Right lobe of liver (tissue), 6 donors: ENCODE results near the gene PCSK4. TPM values are rescaled to one million over a fixed set of nuclear protein-coding genes. Genes with fewer than 3 reads are reported as not detected.
A peak's percentile ranks its signal among the peaks of the same experiment; 100 is the strongest.
"Not testable (repeated sequence)": the region's sequence is repeated elsewhere in the genome, so short reads cannot be mapped to it uniquely, and the experiment has no call there.

Experiments
- ATAC-seq, 4 donors: fragments of 200-7000 bp; cut with Tn5 transposase; one replicate each; pipeline ENCODE4 v1.9.1; 2020; ENCODE audit warnings: mild to moderate bottlenecking in 4 of 4, moderate library complexity in 4 of 4
- DNase-seq, 3 donors: peaks; one replicate each; pipeline ENCODE4 v3.0.0-alpha.2; 2020
- H3K27ac ChIP-seq, 3 donors: fragments of 200-600 bp; one replicate each; pipeline ENCODE4 v1.8.0; 2022
- H3K27me3 ChIP-seq, 2 donors: fragments of 200-600 bp; one replicate each; pipeline ENCODE4 v1.8.0; 2022
- H3K36me3 ChIP-seq, 4 donors: fragments of 200-600 bp; sonication (generic) in 1 of 4; one replicate each; pipeline versions ENCODE4 v1.5.1 to v1.8.0; 2017 to 2022; ENCODE audit warnings: control low read depth in 1 of 4
- H3K4me1 ChIP-seq, 4 donors: fragments of 200-600 bp; sonication (generic) in 1 of 4; one replicate each; pipeline versions ENCODE4 v1.5.1 to v1.8.0; 2017 to 2022; ENCODE audit warnings: control low read depth in 1 of 4
- H3K4me3 ChIP-seq, 3 donors: fragments of 200-600 bp; one replicate each; pipeline ENCODE4 v1.8.0; 2022
- H3K9me3 ChIP-seq, 4 donors: fragments of 200-600 bp; sonication (generic) in 1 of 4; one replicate each; pipeline versions ENCODE4 v1.5.1 to v1.8.0; 2017 to 2022; ENCODE audit warnings: control low read depth in 1 of 4
- CTCF ChIP-seq, 4 donors: fragments of 200-600 bp in 3 of 4; fragments of 450-650 bp in 1 of 4; IDR thresholded peaks; one replicate each; pipeline versions ENCODE4 v1.5.1 to v1.8.0; 2016 to 2022; ENCODE audit warnings: antibody characterized with exemption in 4 of 4, mild to moderate bottlenecking in 2 of 4
- POLR2A ChIP-seq: fragments of 450-650 bp; IDR thresholded peaks from one replicate; pipeline ENCODE4 v1.6.1; 2017; ENCODE audit warnings: antibody characterized with exemption, mild to moderate bottlenecking
- WGBS: methylation state at CpG from one replicate; pipeline ENCODE4 v1.1.6; 2018; ENCODE audit warnings: low coverage, low lambda C conversion rate; ENCODE audit not compliant: insufficient coverage; ENCODE audit errors: missing lambda C conversion rate; 5-methylcytosine and 5-hydroxymethylcytosine counted together
- intact Hi-C, 2 donors: fragments of 100-400 bp; cut with DNase I; formaldehyde crosslinking; loops; one replicate each; pipeline versions ENCODE4 v1.11.2 to v1.14.1; 2022
- total RNA-seq, 6 experiments: library from RNA; depleted of rRNA in 2 of 6; stranded (reverse); fragments of >200 nt in 2 of 6; fragmentation: NEBNext Ultra II Directional in 3 of 6; extraction: Animal tissue kit (Norgen Biotek cat#: 25700) in 3 of 6; gene quantifications; one replicate each; pipeline versions ENCODE4 v1.1.0 to v1.2.4, GENCODE V29; 2016 to 2023
- donor health status: DM: no; HTN: yes; CAD: no.
- donor health status: DM: no; HTN: no; CAD: no.
- donor health status: DM: no; HTN: no; CAD: no.
- donor health status: DM: no; HTN: yes; CAD: no.
- donor health status: DM: no; HTN: yes; CAD: no.

PCSK4 gene
- total RNA-seq, 6 experiments from 2014 or later, result 2.0 to 8.0 (median 3.6) TPM

GRCh38 chr19:1503925-1504773, 14.0 kb upstream of the PCSK4 start:
- H3K9me3 ChIP-seq, result no peaks in the 10 kb centered on the region
- H3K4me3 ChIP-seq, result no peak overlapping the region
- intact Hi-C loops, result loop anchor here in 1 of 2 donors (10.0 kb wide), 1 partner anchor 219 kb away; the partner anchor contains the start of gene EFNA2
- no peaks in the 10 kb centered on the region for H3K36me3 ChIP-seq
- WGBS, result 48% methylated on average over 12 of the region's 23 CpGs
- H3K4me1 ChIP-seq, result peaks cover 0 to 12% (median 5%) of the 10 kb centered on the region in 4 donors
- no peak for DNase-seq
- H3K27ac ChIP-seq, result no peak overlapping the region
- no peaks in the 10 kb centered on the region for H3K27me3 ChIP-seq
- no peak for ATAC-seq
- no peak for TF ChIP-seq POLR2A
- no peak for TF ChIP-seq CTCF (IDR thresholded peaks at IDR 0.05)

GRCh38 chr19:1503089-1503924, 13.2 kb upstream of the PCSK4 start:
- no peaks in the 10 kb centered on the region for H3K27me3 ChIP-seq
- ATAC-seq, result peak in 1 of 4 donors; percentile 5
- intact Hi-C loops, result loop anchor here in 1 of 2 donors (10.0 kb wide), 1 partner anchor 219 kb away; the partner anchor contains the start of gene EFNA2

GRCh38 chr19:1502433-1503088, 12.4 kb upstream of the PCSK4 start:
- no peak for DNase-seq
- intact Hi-C loops, result loop anchor here in 1 of 2 donors (10.0 kb wide), 1 partner anchor 218 kb away; the partner anchor contains the start of gene EFNA2
- Histone ChIP-seq H3K36me3 (no peaks in the 10 kb centered on the region), H3K4me3 (no peak overlapping the region), H3K27ac (no peak overlapping the region), H3K27me3 (no peaks in the 10 kb centered on the region), H3K9me3 (no peaks in the 10 kb centered on the region), H3K4me1 (peaks cover 0 to 16% (median 8%) of the 10 kb centered on the region in 4 donors)
- WGBS, result 70% methylated on average over 14 of the region's 14 CpGs
- ATAC-seq, result no peak
- TF ChIP-seq CTCF (IDR thresholded peaks at IDR 0.05) (no peak), POLR2A (no peak)

More at GRCh38 chr19:1503089-1503924, 13.2 kb upstream of the PCSK4 start:
- Histone ChIP-seq H3K27ac (no peak overlapping the region), H3K36me3 (no peaks in the 10 kb centered on the region), H3K9me3 (no peaks in the 10 kb centered on the region), H3K4me3 (no peak overlapping the region), H3K4me1 (peaks cover 0 to 12% (median 5%) of the 10 kb centered on the region in 4 donors)
- DNase-seq, result no peak
- TF ChIP-seq CTCF (IDR thresholded peaks at IDR 0.05) (peak; percentile 56 to 78 (median 70)), POLR2A (no peak)
- 43% methylated on average over 15 of the region's 49 CpGs for WGBS

GRCh38 chr19:1501200-1501595, 11.0 kb upstream of the PCSK4 start:
- Histone ChIP-seq H3K27ac (peak overlapping the region in 2 of 3 donors; percentile 54 to 56), H3K27me3 (no peaks in the 10 kb centered on the region), H3K9me3 (no peaks in the 10 kb centered on the region), H3K4me3 (no peak overlapping the region), H3K4me1 (peaks cover 0 to 13% (median 6%) of the 10 kb centered on the region in 4 donors), H3K36me3 (no peaks in the 10 kb centered on the region)
- WGBS, result 17% methylated on average over 6 of the region's 9 CpGs
- DNase-seq, result peak; percentile 57 to 88 (median 85)
- intact Hi-C loops, result loop anchor here in 1 of 2 donors (10.0 kb wide), 1 partner anchor 216 kb away; the partner anchor contains the start of gene EFNA2
- TF ChIP-seq POLR2A (peak; percentile 53), CTCF (IDR thresholded peaks at IDR 0.05) (no peak)
- peak; percentile 86 to 91 (median 88) for ATAC-seq

GRCh38 chr19:1499231-1499630, 9.1 kb upstream of the PCSK4 start:
- H3K4me3 ChIP-seq, H3K9me3 ChIP-seq, H3K27ac ChIP-seq, DNase-seq, intact Hi-C loops, H3K36me3 ChIP-seq, H3K27me3 ChIP-seq, ATAC-seq: not testable (repeated sequence)
- H3K4me1 ChIP-seq, result peaks cover 0 to 13% (median 6%) of the 10 kb centered on the region in 4 donors
- no CpG with 5 or more reads among the region's 34 CpGs for WGBS
